Right renal cortex interstitium (tissue), 3 donors: ENCODE results near the gene NUBP1. TPM values are rescaled to one million over a fixed set of nuclear protein-coding genes. Genes with fewer than 3 reads are reported as not detected.

Source experiments
- DNase-seq, 3 donors: peaks; one replicate each; pipeline ENCODE4 v3.0.0-alpha.2; 2013; ENCODE audit warnings: low read depth in 3 of 3, low spot score in 2 of 3
- polyA plus RNA-seq, 3 donors: library from polyadenylated mRNA; unstranded; fragments of 120-200 nt; gene quantifications; one replicate each; pipeline ENCODE4 v1.2.1, GENCODE V29; 2013; ENCODE audit not compliant: insufficient read length in 3 of 3

The NUBP1 gene
- polyA plus RNA-seq, 3 donors = 31.8 to 34.2 (median 33.0) TPM

GRCh38 chr16:10799736-10800135 is 56.1 kb downstream of the NUBP1 start:
- no peak for DNase-seq

GRCh38 chr16:10805334-10805733 is 61.7 kb downstream of the NUBP1 start:
- DNase-seq = no peak

GRCh38 chr16:10806698-10807097 is 63.1 kb downstream of the NUBP1 start:
- DNase-seq = no peak

- DNase-seq = no peak
Observed at GRCh38 chr16:10808218-10808617, 64.6 kb downstream of the NUBP1 start.

GRCh38 chr16:10808850-10809249 is 65.2 kb downstream of the NUBP1 start:
- DNase-seq = no peak

GRCh38 chr16:10809706-10810105 is 66.1 kb downstream of the NUBP1 start:
- DNase-seq = no peak

- DNase-seq = no peak
Observed at GRCh38 chr16:10812312-10813098, 68.9 kb downstream of the NUBP1 start.

- no peak for DNase-seq
Observed at GRCh38 chr16:10813099-10813455, 69.4 kb downstream of the NUBP1 start.

GRCh38 chr16:10817514-10817913 is 73.9 kb downstream of the NUBP1 start:
- no peak for DNase-seq

- no peak for DNase-seq
Observed at GRCh38 chr16:10817963-10818941, 74.6 kb downstream of the NUBP1 start, which contains the start of gene TVP23A. TSS of gene TVP23A (minus strand) at chr16:10818794. CDS start at chr16:10818493, 301 bp downstream.

Other genes with a start within 250 kb of the NUBP1 start
- 10 to 100 TPM; 18.5 to 26.0 (median 24.2) TPM for gene EMP2, start 163.2 kb upstream of the NUBP1 start, polyA plus RNA-seq
- under 1 TPM; 0.10 to 0.24 (median 0.22) TPM for gene TEKT5, start 48.9 kb upstream of the NUBP1 start, polyA plus RNA-seq
- gene TVP23A, start 75.0 kb downstream of the NUBP1 start, polyA plus RNA-seq = 1 to 10 TPM; 2.6 to 3.9 (median 3.1) TPM
- 1 to 10 TPM; 4.9 to 6.3 (median 5.7) TPM for gene CIITA, start 133.4 kb downstream of the NUBP1 start, polyA plus RNA-seq
- 10 to 100 TPM; 42.8 to 49.0 (median 44.3) TPM for gene DEXI, start 198.6 kb downstream of the NUBP1 start, polyA plus RNA-seq
- 10 to 100 TPM; 22.1 to 26.3 (median 23.3) TPM for gene CLEC16A, start 200.7 kb downstream of the NUBP1 start, polyA plus RNA-seq